DND-41 (cell line): ENCODE measurements around the gene CYB5A.

Experiments
- EZH2 ChIP-seq: IDR thresholded peaks from 3 replicates; pipeline ENCODE4 v1.6.1; 2012; ENCODE audit warnings: borderline replicate concordance, low read depth, mild to moderate bottlenecking, moderate library complexity, low read length, inconsistent platforms; ENCODE audit not compliant: severe bottlenecking
- TF ChIP-seq, protein P1 (sequence below): IDR thresholded peaks from 2 replicates; pipeline ENCODE4 v1.5.1; 2012; ENCODE audit warnings: borderline replicate concordance, low read length, moderate library complexity, mild to moderate bottlenecking; ENCODE audit not compliant: poor library complexity, severe bottlenecking; ENCODE audit errors: extremely low read depth

DNA sequence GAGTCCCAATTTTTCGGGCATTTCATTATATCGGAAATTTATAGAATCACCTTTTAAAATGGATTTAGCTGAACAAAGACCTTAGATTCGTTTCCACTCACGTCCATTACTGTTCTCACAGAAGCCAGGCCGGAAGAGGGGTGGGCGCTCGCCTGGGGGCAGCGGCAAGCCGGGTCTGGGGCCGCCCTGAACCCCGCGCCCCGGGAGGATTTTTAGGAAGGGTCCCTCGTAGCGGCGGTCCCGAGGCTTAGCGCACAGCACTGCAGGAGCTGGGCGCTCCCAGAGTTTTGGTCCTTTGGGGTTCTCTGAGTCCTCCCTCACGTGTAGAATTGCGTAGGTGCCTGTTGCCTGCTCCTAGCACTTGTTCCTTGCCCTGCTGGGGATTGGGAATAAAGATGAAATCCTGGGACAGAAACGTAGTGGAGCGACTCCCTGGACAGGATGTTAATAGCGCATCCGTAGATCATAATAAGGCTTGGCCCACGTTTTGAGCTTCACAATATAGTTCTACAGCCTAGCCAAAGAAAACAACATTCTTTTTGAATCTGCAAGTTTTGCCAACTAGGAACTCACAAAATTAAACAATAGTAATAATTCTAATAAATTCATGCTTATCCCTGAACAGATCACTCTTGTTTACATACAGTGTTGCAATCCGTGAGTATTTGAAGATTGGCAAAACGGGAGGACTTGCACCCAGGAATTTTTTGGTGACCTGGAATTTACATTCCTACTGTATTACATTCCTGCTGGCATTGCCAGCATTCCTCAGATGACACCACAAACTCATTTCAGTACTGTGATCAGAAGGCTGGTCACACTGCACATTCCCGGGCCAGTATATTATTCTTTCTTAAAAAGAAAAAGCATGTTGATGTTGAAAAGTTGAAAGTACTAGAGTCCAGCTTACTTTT lies 24.8 kb upstream of the CYB5A start:
- TF ChIP-seq, protein P1, sequence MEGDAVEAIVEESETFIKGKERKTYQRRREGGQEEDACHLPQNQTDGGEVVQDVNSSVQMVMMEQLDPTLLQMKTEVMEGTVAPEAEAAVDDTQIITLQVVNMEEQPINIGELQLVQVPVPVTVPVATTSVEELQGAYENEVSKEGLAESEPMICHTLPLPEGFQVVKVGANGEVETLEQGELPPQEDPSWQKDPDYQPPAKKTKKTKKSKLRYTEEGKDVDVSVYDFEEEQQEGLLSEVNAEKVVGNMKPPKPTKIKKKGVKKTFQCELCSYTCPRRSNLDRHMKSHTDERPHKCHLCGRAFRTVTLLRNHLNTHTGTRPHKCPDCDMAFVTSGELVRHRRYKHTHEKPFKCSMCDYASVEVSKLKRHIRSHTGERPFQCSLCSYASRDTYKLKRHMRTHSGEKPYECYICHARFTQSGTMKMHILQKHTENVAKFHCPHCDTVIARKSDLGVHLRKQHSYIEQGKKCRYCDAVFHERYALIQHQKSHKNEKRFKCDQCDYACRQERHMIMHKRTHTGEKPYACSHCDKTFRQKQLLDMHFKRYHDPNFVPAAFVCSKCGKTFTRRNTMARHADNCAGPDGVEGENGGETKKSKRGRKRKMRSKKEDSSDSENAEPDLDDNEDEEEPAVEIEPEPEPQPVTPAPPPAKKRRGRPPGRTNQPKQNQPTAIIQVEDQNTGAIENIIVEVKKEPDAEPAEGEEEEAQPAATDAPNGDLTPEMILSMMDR: no peak
- TF ChIP-seq EZH2: no peak
